CD4-positive, alpha-beta T cell treated with Interleukin-4 for 1 hour (primary cell): Measurements from ENCODE around the gene NBEA.
"Not testable (repeated sequence)": the region's sequence is repeated elsewhere in the genome, so short reads cannot be mapped to it uniquely, and the experiment has no call there.

Source experiments
- DNase-seq, 2 donors: peaks; one replicate each; pipeline ENCODE4 v3.0.0-alpha.2; 2020 to 2022

NBEA gene

GRCh38 chr13:35092251-35092650 lies 150.2 kb downstream of the NBEA start:
- DNase-seq: no peak

DNA sequence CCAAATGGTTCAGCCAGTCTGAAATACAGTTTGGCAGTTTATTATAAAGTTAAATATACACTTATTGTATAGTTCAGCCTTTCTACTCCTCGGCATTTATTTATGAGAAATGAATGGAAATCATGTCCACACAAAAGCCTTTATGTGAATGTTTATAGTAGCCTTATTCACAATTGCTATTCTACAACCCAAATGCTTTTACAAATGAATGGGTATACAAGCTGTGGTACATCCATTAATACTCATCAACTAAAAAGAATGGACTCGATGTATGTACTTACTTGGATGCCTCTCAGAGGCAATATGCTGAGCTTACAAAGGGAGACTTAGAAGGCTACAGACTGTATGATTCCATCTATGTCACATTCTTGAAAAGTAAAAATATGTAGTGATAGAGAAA lies 150.7 kb downstream of the NBEA start:
- no peak for DNase-seq

DNA sequence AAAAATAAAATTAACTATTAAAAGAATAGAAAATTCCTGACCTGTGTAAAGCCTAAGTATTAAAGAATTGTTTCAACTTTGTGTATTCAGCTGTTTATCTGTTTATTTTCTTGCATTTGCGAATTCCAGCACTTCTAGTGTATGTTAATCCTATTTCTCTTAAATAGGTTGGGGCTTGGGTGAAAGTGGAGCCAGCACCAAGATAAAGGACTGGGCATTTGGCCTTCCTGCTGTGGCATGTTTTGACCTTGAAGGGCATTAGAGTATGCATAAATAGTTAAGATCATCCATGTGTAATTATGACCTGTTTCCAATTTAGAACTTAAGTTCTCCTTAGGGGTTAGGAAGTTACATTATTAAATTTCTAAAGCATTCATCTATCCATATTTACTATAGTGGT lies 151.3 kb downstream of the NBEA start:
- no peak for DNase-seq

- not testable (repeated sequence) for DNase-seq
Measured at GRCh38 chr13:35106771-35107170, 164.7 kb downstream of the NBEA start.

- DNase-seq: no peak
Measured at GRCh38 chr13:35107535-35107934, 165.5 kb downstream of the NBEA start.

- not testable (repeated sequence) for DNase-seq
Measured at GRCh38 chr13:35113612-35114011, 171.5 kb downstream of the NBEA start.

DNA sequence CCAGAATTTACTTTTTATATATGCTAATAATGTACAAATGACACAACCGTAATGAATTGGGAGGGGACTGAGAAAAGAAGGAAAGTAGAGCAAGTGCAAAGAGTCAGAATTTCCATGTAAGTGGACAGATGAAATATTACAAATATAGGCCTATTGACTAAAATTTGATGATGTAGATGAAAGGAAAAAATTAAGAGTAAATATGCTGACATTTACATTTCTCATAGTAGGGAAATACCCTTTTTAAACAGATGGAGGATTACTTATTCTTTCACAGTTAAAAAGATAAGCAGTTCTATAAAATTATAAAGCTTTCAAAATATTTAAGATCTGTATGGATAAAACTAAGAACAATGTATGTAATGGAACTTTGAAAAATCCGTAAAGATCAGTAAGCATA lies 185.4 kb downstream of the NBEA start:
- no peak for DNase-seq

GRCh38 chr13:35129500-35129899 lies 187.4 kb downstream of the NBEA start:
- DNase-seq: no peak

- no peak for DNase-seq
Measured at GRCh38 chr13:35131471-35131870, 189.4 kb downstream of the NBEA start.

DNA sequence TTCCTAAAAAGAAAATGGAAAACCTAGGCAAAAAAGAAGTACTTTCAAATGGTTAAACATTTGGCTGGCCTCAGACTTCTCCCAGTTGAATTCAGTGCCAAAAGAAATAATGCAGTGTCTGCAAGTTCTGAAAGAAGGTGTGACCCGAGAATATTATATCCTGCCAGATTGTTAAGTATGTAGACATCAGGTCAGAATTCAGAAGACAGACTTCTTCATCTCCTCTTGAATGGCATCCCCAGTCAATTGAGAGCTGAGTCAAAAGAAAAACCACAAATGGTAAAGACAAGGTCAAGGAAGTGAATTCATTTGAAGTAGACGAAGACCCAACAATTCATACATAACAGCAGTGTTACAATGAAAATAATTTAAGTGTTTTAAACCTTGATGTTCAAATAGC lies 194.5 kb downstream of the NBEA start:
- DNase-seq: no peak

GRCh38 chr13:35139591-35139990 lies 197.5 kb downstream of the NBEA start:
- no peak for DNase-seq

DNA sequence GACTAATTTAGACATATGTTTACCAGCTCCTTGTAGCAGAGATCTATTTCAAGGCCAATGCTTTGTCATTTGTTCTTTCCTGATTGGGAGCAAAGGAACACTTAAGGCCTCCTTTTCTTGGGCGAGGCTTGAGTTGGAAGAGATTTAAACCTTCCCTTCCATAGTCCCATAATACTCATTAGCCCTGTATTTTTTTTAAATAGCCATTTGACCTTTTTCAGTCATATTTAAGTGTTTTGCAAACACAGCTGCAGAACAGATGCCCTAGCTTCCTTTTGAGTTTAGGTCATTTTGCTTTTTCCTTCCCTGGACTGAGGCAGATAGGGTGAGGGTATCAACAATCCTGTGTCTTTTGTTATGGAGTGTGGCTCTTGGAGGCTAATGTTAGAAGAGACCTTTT lies 198.3 kb downstream of the NBEA start:
- DNase-seq: no peak

- DNase-seq: no peak
Measured at GRCh38 chr13:35140831-35141230, 198.8 kb downstream of the NBEA start.

DNA sequence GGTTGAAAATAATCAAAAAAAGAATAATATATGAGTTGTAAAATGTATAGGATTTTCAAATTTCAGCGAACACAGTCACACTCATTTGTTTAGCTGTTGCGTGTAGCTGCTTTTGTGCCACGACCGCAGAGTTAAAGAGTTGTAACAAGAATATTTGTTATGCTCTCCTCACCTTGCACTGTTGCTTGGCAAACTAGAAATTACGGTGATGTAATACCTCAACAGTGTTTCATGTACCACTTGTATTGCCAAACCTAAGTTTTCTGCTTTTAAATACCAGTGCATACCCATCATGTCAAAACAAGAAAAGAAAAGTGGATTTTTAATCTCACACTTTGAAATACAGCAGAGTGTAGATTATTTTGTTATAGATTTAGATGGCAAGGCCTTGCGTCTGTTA lies 201.1 kb downstream of the NBEA start:
- DNase-seq: no peak

- DNase-seq: no peak
Measured at GRCh38 chr13:35144166-35144890, 202.3 kb downstream of the NBEA start.

- no peak for DNase-seq
Measured at GRCh38 chr13:35146686-35147085, 204.6 kb downstream of the NBEA start.

DNA sequence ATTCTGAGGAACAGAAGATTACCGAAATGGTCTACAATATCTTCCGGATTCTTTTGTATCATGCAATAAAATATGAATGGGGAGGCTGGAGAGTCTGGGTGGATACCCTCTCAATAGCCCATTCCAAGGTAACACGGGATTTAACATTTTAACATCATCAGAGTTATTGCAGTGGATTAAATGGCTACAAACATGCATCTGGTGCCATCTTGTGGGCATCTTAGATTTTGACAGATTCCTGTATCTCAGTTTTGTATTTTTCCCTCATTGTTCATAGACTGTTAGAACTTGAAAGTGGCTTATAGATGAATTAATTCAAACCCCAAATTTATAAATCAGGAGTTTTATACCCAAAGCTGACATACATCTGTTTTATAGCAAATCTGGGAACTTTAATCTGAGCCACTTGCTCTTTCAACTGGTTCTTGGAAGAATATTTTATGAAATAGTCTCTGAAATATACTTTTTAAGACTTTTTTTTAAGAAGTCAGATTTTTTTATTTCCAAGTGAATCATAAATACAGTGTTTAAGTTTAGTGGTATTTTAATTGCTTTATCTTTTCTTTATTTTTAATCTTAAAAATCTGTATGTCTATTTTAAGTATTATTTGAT lies 215.2 kb downstream of the NBEA start:
- DNase-seq: peak in 1 of 2 donors; percentile 31

DNA sequence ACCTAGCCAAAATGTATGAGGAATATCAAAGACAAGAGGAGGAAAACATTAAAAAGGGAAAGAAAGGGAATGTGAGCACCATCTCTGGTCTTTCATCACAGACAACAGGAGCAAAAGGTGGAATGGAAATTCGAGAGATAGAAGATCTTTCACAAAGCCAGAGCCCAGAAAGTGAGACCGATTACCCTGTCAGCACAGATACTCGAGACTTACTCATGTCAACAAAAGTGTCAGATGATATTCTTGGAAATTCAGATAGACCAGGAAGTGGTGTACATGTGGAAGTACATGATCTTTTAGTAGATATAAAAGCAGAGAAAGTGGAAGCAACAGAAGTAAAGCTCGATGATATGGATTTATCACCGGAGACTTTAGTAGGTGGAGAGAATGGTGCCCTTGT lies 217.0 kb downstream of the NBEA start:
- DNase-seq: no peak

- no peak for DNase-seq
Measured at GRCh38 chr13:35160896-35161295, 218.8 kb downstream of the NBEA start.

DNA sequence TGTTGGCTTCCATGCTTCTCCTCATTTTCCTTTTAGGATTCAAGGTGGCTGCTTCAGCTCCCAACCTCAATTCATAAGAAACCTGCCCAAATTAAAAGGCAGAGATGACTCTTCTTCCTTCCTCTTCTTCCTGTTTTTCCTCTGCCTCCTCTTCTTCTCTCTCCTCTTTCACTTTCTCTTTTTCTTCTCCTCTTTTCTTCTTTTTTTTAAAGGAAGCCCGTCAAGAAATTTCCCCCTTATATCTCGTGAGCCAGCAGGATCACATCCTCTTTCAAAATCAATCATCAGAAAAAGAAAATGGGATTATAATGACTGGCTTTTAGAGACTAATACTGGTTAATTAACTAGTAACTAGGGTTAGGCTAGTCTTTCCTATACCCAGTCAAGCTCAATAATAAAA lies 220.3 kb downstream of the NBEA start:
- no peak for DNase-seq

DNA sequence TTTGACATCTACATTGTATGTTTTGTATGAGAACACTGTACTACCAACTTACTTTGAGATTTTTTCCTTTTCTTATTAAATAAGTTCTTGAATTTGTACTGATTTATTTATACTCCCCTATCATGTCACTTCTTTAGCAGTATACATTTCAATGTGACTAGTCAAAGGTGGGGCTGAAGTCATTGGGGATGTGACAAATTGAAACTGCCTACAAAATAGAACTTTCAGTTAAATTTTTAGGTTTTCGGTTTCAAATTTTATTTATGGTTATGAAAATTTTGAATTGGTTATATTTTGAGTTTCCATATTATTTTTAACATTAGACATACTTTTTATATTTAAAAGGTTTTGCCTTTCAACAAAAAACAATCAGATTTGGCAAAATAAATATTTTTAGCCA lies 221.6 kb downstream of the NBEA start:
- DNase-seq: no peak

- peak in 1 of 2 donors; percentile 52 for DNase-seq
Measured at GRCh38 chr13:35164324-35164932, 222.4 kb downstream of the NBEA start.

- no peak for DNase-seq
Measured at GRCh38 chr13:35165205-35165604, 223.1 kb downstream of the NBEA start.

GRCh38 chr13:35179494-35179893 lies 237.4 kb downstream of the NBEA start:
- DNase-seq: no peak
